HuH-7.5 (cell line): ENCODE results near the gene PLPPR1.
"Not testable (repeated sequence)": the region's sequence is repeated elsewhere in the genome, so short reads cannot be mapped to it uniquely, and the experiment has no call there.

Experiments used
- DNase-seq: peaks from one replicate; pipeline ENCODE4 v3.0.0; 2011; ENCODE audit warnings: low spot score

Gene PLPPR1

DNA sequence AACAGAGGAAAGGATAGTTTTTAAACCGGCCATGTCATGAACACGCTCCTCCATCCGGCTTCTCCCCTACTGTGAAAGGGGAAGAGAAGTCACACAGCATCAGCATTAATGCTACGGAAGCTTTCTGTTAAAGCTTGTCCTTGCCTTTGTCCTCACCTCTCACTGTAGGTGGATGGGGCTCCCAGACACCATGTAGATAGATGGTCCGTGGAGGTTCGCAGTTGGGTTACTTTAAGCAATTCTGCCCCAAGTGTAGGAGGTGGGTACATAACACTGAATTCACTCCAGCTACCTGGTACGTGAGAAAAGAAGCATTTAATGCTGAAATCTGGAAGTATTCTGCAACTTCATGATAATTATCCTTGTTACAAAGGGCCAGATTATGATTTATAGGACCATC is 190.5 kb downstream of the PLPPR1 start:
- DNase-seq, result no peak

DNA sequence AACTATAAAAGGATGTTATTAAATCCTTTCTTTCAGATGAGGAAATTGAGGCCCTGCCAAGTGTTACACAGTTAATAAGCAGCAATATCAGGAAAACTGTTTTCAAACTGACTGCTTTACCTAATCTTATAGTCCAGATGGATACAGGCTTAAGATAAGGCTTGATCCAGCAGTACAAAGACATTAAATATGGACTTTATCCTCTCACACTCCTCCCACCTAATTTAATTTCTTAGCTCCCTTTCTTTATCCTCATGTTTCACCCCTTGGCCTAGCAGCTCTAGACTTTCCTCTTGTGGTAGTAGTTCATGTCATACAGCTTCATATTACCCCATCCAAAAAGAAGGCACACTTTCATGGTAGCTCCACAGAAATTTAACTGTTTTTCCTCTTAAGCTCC is 191.8 kb downstream of the PLPPR1 start:
- DNase-seq, result no peak

DNA sequence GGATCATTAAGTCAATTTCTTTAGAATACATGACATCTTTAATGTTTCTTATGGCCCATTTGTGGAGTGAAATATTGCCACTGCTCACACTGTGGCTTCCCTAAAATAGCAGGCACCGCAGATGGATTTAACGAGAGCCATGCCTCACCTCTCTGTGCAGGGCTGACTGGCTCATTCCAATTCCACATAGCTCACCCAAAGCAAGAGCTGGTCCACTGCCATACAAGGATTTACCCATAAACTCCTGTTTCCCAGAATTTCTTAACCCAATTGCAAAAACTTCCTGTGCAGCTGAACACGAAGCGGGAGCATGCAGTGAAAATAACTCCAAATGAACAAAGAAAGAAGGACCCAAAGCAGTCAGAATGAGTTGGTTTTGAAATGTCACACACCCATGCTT is 196.7 kb downstream of the PLPPR1 start:
- DNase-seq, result no peak

DNA sequence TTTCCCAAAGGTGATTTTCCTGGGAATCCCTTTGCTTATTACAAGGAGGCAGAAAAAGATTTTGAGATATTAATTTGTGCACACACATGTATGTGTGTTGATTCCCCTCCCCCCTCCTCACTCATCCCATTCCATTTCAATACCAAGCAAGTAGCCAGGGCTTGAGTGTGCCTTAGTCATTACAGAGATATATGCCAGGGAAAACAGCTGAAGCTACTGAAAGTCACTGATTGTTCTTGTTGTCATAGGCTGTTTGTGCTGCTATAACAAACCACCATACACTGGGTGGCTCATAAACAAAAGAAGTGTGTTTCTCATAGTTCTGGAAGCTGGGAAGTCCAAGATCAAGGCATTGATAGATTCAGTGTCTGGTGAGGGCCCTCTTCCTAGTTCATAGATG is 197.6 kb downstream of the PLPPR1 start:
- DNase-seq, result no peak

DNA sequence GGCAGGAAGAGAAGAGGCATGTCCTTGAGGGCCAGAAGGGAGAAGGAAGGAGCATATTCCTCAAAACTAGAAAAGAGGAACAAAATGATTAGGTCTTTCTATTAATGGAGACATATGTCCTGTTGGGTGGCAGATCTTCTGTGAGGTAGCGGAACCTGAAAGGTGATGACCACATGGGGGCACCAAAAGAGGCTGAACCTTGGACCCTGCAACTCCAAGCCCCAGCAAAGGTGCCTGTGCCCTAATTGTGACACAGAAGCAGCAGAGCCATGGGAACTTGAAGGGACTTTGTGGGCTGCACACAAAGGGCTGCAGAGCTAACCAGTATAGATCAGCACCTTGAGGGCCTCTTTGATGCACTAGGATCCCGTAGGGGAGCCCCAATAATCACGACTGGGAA is 198.3 kb downstream of the PLPPR1 start:
- no peak for DNase-seq

DNA sequence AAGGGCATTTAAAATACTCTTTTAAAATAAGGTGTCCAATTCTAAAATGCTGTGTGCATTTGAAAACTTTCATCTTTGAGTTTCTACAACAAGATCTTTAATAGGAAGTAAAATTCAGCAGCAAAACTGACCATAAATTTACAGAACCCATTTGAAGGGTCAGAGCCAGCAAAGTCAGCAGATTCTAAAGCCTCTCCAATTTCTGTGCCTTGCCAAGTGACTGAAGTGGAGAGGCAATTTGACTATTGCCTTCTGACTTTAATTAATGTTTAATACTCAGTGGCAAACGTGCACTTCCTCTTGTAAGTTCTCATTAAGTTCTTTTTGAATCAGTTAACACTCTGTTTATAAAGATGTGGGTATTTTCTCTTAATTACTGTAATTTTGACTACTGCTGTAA is 201.1 kb downstream of the PLPPR1 start:
- no peak for DNase-seq

DNA sequence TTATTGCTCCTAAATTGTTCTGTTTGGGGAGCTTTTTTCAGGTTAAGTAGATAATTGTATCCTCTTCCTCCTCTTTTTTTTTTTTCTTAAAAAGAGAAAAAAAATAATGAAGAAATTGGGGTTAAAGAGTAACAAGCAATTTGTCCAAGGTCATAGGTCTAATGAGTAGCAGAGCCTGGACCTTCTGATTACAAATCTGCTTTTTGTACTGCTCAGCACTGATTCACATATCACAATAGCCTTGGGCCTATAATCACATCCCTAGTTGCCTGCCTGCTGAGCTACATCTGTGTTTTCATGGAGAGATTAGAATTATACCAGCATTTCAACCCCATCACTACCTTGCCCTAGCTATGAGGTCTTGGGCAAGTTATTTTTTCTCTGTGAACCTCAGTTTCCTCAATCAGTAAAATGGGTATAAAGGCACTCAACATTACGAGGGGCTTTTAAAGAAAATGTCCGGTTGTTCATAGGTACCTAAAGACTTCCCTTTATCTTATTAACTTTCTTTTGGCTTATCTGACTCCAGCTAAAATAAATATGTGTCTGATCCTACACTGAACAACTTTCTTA is 204.0 kb downstream of the PLPPR1 start:
- DNase-seq, result no peak

DNA sequence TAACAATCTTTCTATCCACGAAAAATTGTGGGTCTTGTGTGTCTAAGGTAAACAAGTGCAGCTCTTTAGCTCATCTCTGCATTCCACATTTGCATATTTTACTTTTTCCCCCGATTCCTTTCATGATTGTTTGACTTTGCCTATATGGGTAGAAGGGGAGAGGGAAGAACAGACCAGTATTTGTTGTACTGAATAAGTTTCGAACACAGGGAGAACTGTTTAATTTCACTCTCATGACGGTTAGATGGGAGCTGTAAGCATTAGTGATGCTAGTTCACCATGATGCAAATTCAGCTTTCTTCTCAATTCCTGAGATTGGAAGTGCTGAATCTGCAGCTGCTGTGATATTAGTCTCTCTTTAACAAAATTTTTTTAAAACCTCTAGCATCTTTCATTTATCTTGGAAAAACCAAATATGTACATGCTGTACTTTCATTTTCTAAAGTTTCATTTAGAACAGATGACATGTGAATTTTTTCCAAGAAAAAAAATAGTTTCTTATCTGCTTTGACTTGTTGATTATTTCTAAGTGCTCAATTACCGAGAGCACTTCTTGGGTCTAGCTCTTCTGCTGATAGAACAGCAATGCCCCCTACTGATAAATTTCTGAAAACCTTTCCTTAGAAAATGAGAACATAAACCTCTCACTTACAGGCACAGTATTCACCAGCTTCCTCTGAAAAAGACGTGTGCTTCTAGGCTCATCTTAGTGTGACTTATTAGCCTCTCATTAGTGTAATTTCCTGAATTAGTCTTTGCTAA is 206.8 kb downstream of the PLPPR1 start:
- no peak for DNase-seq

DNA sequence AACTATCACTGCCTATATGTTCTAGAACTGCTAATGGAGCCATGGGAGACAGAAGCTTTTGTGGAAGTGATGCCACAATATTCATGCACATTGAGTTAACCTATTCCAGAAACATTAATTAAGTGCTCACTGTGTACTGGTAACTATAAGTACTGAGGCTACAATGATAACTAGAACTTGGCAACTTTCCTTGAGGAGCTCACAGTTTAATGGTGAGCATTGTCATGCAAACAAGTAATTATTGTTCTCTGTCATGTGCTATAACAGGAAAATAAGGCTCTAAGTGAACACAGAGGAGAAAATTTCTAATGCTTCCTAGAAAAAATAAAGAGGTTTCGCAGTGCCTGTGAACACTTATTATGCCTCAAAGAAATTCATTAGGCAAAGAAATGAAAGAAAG is 214.1 kb downstream of the PLPPR1 start:
- DNase-seq, result no peak

DNA sequence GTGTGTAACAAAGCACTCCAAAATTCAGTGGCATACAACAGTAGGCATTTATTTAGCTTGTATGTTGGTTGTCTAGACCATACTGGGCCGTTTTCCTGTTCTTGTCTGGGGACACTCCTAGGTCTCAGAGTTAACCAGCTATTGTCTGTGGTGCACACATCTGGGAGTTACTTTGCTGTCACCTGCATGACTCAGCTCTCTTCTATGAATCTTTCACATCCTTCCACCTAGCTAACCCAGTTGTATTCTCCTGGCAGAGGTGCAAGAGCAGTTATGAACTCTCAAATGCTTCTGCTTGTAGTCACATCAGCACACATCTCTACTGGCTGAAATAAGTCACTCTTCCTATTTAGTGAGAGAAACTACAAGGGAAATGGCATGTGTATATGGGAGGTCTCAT is 218.2 kb downstream of the PLPPR1 start:
- DNase-seq, result no peak

DNA sequence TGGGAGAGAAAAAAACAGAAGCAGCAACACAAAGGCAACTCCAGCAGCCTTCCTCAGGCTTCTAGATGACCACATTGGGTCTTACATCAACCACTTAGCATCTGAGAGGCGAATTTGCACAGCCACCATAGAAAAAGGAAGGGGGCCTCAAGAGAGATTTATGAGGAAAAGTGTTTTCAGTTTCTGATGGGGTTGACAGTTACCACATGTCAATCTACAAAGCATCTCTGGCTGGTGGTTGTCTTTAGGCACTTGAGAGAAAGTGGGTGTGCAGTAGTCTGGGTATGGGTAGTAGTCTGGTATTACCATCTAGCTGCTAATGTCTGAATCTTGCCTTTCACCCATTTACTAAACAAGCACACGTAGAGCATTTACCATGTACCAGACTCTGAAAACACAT is 218.8 kb downstream of the PLPPR1 start:
- DNase-seq, result no peak

DNA sequence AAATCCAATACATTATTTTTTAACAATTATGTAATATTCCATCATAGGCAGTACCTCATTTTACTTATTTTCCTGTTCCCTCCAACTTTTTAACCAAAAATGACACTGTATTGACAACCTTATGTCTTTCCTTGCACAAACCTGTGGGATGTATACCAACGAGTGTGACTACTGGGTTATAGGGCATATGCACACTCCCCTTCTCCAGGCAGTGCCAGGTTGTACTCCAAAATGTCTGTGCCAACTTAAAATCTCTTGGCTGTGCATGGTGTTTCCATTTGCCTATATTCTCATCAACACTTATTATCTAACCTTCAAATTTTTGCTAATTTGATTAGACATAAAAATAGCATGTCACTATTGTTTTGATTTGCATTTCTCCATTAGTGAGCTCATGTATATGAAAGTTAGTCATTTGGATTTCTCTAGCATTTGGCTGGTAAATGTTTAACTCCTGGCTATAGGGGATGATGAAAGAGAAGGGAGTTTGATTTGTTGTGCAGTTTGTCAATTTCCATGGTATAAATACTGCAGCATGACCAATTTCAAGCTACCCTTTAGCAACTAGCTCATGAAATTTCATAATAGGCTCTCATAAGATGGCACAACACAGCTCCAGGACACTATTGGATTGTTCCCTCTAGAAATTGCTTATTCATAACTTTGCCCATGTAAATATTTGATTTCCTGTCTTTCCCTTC is 226.4 kb downstream of the PLPPR1 start:
- no peak for DNase-seq

DNA sequence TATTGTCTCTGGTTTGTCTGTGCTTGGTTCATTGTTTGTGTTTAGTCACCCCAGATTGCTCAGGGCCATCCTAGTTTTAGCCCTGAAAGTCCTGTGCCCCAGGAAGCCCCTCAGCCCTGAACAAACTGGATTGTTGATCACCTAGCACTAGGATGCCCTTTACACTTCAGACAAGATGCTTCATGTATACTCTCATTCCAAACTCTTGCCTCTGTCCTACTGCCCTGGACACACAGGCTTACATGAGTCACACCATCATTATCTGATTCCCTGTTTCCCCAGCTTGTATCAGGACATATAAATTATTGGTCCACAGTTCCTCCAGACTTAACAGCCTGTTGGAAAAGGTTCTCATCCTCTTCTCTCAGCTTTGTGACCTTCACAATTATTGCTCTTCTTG is 236.2 kb downstream of the PLPPR1 start:
- no peak for DNase-seq

DNA sequence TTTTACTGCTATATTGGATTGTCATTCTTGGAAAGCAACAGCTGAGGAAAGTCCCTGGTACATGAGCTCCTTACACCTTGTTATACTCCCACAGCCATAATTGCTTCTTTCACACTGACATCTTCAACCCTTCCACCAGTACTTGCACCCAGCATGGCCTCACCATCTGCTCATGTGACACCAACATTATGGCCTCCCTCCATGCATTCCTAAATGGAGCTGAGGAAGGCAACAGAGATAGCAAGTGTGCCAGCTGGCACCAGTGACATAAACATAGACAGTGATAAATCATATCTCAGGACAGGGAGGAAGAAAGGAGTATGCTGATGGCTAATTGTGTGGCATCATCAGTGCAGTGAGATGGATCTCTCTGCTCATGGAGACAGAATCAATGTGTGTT is 236.7 kb downstream of the PLPPR1 start:
- no peak for DNase-seq

DNA sequence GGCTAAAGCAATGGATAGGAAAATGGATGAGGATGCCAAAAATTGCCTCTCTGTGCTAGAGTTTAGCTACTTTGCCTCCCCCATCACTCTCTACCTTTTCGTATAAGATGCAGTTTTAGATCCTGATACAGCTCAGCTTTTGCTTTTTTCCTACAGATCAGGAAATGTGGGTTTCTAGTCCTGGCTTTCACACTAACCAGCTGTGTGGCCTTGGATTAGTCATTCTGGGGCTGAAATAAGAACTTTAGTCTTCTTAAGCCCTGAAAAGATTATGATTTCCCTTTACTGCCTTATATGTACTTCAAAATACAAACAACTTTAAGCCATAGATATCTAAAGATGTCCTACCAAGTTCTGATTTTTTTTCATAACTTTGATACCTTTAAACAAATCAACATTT is 239.9 kb downstream of the PLPPR1 start:
- no peak for DNase-seq

DNA sequence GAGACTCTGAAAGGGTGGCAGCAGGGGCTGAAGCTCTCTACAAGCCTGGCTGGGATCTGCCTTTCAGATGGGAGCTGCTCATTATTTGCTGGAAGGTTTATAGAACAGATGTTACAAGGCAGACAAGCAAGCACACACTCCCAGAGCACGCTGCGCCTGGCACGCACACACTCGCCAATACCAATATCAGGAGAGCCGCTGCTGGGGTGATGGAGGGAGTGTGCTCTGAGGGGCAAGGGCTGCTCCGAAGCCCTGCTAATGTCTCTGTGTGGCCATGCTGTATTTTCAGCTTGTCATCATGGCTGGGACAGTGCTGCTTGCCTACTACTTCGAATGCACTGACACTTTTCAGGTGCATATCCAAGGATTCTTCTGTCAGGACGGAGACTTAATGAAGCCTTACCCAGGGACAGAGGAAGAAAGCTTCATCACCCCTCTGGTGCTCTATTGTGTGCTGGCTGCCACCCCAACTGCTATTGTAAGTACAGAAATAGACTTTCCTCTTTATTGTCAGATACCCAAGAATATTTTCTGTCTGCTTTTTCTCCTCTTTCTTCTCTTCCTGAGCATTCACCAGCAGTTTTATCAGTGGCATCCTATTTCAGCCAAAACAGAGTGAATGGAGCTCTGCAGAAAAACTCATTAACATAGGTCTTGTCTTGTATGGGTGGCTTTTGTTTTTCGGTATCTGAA is 241.2 kb downstream of the PLPPR1 start:
- no peak for DNase-seq

DNA sequence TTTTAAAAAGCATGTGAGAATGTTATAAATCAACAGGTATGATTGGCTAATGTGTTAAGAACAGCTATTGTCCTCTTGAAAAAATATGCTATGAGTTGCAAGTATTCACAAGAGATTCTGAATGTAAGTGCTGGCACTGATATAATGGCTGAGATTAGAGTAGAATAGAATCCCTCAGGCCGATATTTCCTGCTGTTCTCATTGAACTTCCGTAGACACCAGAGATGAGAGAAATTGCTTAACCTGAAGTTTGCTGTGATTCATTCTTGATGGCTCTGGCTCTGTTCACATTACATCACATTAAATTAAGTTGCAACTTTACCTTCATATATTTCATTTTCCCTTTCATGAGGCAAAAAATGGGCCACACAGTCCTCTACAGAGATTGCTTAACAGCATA is 241.8 kb downstream of the PLPPR1 start:
- no peak for DNase-seq

DNA sequence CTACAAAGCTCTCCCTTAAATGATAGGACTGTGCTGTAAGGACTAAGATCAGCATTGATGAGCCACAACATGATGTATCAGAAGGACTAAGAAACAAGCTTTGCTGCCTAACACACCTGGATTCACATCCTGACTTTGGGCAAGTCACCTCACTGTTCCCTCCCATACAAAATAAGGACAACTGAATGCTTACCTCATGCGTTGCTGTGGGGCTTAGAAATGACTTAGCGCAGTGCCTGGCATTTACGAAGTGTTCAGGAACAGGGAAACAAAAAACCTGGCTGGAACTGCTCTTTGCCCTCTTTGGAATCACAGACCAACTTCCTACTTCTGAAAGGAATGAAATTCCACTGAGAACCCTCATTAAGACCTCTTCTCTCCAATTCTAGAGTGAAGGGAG is 242.6 kb downstream of the PLPPR1 start:
- no peak for DNase-seq

DNA sequence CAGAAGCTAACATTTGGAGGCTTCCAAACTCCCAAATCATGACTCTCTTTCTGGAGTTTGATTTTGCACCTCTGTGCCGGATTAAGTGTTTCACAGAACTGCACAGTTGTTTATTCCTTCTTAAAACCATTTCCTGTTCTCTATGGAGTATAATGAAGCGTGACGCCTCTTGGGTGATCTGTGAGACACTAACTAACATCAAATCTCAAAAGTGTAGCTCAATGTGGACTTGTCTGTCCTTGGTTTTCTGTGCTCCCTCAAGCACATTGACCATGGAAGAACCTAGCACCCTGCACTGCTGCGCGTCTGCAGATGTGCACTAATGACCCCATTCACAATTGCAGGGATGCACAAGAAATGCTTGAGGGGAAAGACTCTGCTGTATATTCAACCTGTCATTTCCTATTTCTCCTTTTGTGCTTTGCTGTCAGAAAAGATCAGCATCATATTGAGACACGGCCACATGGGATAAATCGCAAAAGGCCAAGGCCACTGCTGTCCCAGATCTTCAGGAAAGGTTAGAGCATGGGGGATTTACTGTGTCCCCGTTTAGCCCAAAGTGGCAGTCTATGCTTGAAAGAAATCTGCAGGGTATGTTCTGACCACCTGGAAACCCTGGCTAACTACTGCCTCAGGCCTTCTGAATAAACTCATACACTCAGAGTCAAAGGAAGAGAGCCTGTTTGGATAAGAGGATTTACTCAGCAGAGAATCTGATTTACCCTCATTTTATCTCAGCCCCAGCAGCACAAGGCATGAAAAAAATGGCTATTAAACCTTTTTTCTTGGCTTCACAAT is 246.6 kb downstream of the PLPPR1 start:
- DNase-seq, result no peak

DNA sequence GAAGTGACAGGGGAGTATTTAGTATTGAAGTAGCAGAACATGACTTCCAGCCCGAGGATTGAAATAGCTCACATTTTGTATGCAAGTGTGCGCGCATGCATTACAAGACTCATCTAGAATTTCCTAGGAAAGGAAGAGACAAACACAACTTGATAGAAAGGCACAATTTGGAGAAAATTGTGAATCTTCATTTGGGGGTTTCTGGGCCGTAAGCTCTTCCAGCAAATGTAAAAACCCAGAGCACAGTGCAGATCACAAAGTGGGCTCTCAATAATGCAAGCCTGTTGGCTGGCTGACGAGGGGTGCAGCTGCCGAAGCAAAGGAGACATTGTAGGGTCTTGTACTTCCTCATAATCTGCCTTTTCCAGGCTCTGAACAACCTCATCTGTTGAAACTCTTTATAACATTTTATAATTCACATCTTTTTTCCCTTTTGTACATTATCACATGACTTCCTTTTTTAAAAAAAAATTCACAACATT is 247.3 kb downstream of the PLPPR1 start:
- DNase-seq, result no peak

DNA sequence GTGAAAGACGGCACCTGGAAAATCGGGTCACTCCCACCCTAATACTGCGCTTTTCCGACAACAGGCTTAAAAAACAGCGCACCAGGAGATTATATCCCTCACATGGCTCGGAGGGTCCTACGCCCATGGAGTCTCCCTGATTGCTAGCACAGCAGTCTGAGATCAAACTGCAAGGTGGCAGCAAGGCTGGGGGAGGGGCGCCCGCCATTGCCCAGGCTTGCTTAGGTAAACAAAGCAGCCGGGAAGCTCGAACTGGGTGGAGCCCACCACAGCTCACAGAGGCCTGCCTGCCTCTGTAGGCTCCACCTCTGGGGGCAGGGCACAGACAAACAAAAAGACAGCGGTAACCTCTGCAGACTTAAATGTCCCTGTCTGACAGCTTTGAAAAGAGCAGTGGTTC is 262.5 kb downstream of the PLPPR1 start:
- not testable (repeated sequence) for DNase-seq

DNA sequence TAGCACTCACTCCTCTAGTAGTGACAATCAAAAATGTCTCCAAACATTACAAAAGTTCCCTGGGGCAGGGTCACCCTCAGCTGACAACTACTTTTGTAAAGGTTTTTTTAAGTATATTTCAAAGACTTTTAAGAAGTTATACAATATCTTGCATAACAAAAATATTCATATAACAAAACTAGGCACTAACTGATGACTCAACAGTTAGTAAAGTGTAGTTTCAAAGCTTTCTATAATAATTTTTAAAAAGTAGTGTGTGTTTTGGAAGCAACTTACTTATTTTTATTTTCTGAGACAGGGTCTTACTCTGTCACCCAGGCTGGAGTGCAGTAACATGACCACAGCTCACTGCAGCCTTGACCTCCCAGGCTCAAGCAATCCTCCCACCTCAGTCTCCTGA is 271.4 kb downstream of the PLPPR1 start:
- DNase-seq, result no peak
